Measurements from ENCODE around the gene GZMB. TPM values are rescaled to one million over a fixed set of nuclear protein-coding genes. Genes with fewer than 3 reads are reported as not detected.
A peak's percentile ranks its signal among the peaks of the same experiment; 100 is the strongest.

GZMB gene
- polyA plus RNA-seq, 4 donors = 0.47 to 1.7 (median 1.6) TPM; not detected in 1

GRCh38 chr14:24630087-24630871, 3.7 kb downstream of the GZMB start:
- FAIRE-seq (no peak), DNase-seq (no peak)
- Histone ChIP-seq H3K27ac (ENCODE audit: low read depth in 1 of 3, low read length in 2 of 3) (peak overlapping the region in 1 of 3 donors; percentile 33), H3K9me3 (ENCODE audit: control insufficient read depth in 2 of 2, insufficient read depth in 1 of 2, low read depth in 1 of 2, low read length in 1 of 2) (no peaks in the 10 kb centered on the region), H3K27me3 (ENCODE audit: control insufficient read depth in 3 of 3, insufficient read depth in 3 of 3, low read length in 3 of 3) (no peaks in the 10 kb centered on the region), H3K36me3 (ENCODE audit: control insufficient read depth in 3 of 3, insufficient read depth in 2 of 3, low read depth in 1 of 3, low read length in 3 of 3) (no peaks in the 10 kb centered on the region), H3K4me1 (ENCODE audit: control insufficient read depth in 3 of 3, insufficient read depth in 2 of 3, low read depth in 1 of 3, low read length in 2 of 3) (peaks cover 0 to 13% (median 0%) of the 10 kb centered on the region in 3 donors), H3K4me3 (ENCODE audit: low read depth in 1 of 3, low read length in 3 of 3) (no peak overlapping the region)
- 84 to 100% (median 86%) methylated on average over 3 of the region's 3 CpGs for WGBS, 3 donors

- 88 to 94% (median 90%) methylated on average over 6 of the region's 6 CpGs for WGBS, 3 donors
- Histone ChIP-seq H3K36me3 (ENCODE audit: control insufficient read depth in 3 of 3, insufficient read depth in 2 of 3, low read depth in 1 of 3, low read length in 3 of 3) (no peaks in the 10 kb centered on the region), H3K4me3 (ENCODE audit: low read depth in 1 of 3, low read length in 3 of 3) (no peak overlapping the region), H3K27ac (ENCODE audit: low read depth in 1 of 3, low read length in 2 of 3) (no peak overlapping the region), H3K4me1 (ENCODE audit: control insufficient read depth in 3 of 3, insufficient read depth in 2 of 3, low read depth in 1 of 3, low read length in 2 of 3) (peaks cover 0 to 13% (median 0%) of the 10 kb centered on the region in 3 donors), H3K27me3 (ENCODE audit: control insufficient read depth in 3 of 3, insufficient read depth in 3 of 3, low read length in 3 of 3) (no peaks in the 10 kb centered on the region), H3K9me3 (ENCODE audit: control insufficient read depth in 2 of 2, insufficient read depth in 1 of 2, low read depth in 1 of 2, low read length in 1 of 2) (no peaks in the 10 kb centered on the region)
- DNase-seq (no peak), FAIRE-seq (no peak)
These were observed 4.5 kb downstream of the GZMB start for GRCh38 chr14:24629521-24629920.

GRCh38 chr14:24613747-24614146, 20.2 kb downstream of the GZMB start:
- no peak for FAIRE-seq
- Histone ChIP-seq H3K9me3 (ENCODE audit: control insufficient read depth in 2 of 2, insufficient read depth in 1 of 2, low read depth in 1 of 2, low read length in 1 of 2) (no peaks in the 10 kb centered on the region), H3K4me1 (ENCODE audit: control insufficient read depth in 3 of 3, insufficient read depth in 2 of 3, low read depth in 1 of 3, low read length in 2 of 3) (peaks cover 0 to 3% (median 0%) of the 10 kb centered on the region in 3 donors), H3K4me3 (ENCODE audit: low read depth in 1 of 3, low read length in 3 of 3) (no peak overlapping the region), H3K27me3 (ENCODE audit: control insufficient read depth in 3 of 3, insufficient read depth in 3 of 3, low read length in 3 of 3) (no peaks in the 10 kb centered on the region), H3K27ac (ENCODE audit: low read depth in 1 of 3, low read length in 2 of 3) (no peak overlapping the region), H3K36me3 (ENCODE audit: control insufficient read depth in 3 of 3, insufficient read depth in 2 of 3, low read depth in 1 of 3, low read length in 3 of 3) (no peaks in the 10 kb centered on the region)
- WGBS, 3 donors = 59 to 79% (median 69%) methylated on average over 2 of the region's 2 CpGs
- no peak for DNase-seq

- H3K36me3 ChIP-seq (ENCODE audit: control insufficient read depth in 3 of 3, insufficient read depth in 2 of 3, low read depth in 1 of 3, low read length in 3 of 3) = no peaks in the 10 kb centered on the region
- no peak for FAIRE-seq
These were observed 20.7 kb downstream of the GZMB start for GRCh38 chr14:24613241-24613640.

GRCh38 chr14:24612196-24612595, 21.8 kb downstream of the GZMB start:
- Histone ChIP-seq H3K27me3 (ENCODE audit: control insufficient read depth in 3 of 3, insufficient read depth in 3 of 3, low read length in 3 of 3) (no peaks in the 10 kb centered on the region), H3K36me3 (ENCODE audit: control insufficient read depth in 3 of 3, insufficient read depth in 2 of 3, low read depth in 1 of 3, low read length in 3 of 3) (no peaks in the 10 kb centered on the region), H3K4me1 (ENCODE audit: control insufficient read depth in 3 of 3, insufficient read depth in 2 of 3, low read depth in 1 of 3, low read length in 2 of 3) (peaks cover 0 to 14% (median 2%) of the 10 kb centered on the region in 3 donors), H3K27ac (ENCODE audit: low read depth in 1 of 3, low read length in 2 of 3) (no peak overlapping the region), H3K4me3 (ENCODE audit: low read depth in 1 of 3, low read length in 3 of 3) (no peak overlapping the region), H3K9me3 (ENCODE audit: control insufficient read depth in 2 of 2, insufficient read depth in 1 of 2, low read depth in 1 of 2, low read length in 1 of 2) (peaks cover 0 to 2% of the 10 kb centered on the region in 2 donors)
- FAIRE-seq (no peak), DNase-seq (peak; percentile 18 to 55)

More at GRCh38 chr14:24613241-24613640, 20.7 kb downstream of the GZMB start:
- no peak overlapping the region for H3K27ac ChIP-seq (ENCODE audit: low read depth in 1 of 3, low read length in 2 of 3)
- peaks cover 0 to 8% (median under 1%) of the 10 kb centered on the region in 3 donors for H3K4me1 ChIP-seq (ENCODE audit: control insufficient read depth in 3 of 3, insufficient read depth in 2 of 3, low read depth in 1 of 3, low read length in 2 of 3)
- H3K9me3 ChIP-seq (ENCODE audit: control insufficient read depth in 2 of 2, insufficient read depth in 1 of 2, low read depth in 1 of 2, low read length in 1 of 2) = no peaks in the 10 kb centered on the region
- no peak for DNase-seq
- no peaks in the 10 kb centered on the region for H3K27me3 ChIP-seq (ENCODE audit: control insufficient read depth in 3 of 3, insufficient read depth in 3 of 3, low read length in 3 of 3)
- 55 to 79% (median 69%) methylated on average over 1 of the region's 1 CpG for WGBS, 3 donors
- H3K4me3 ChIP-seq (ENCODE audit: low read depth in 1 of 3, low read length in 3 of 3) = no peak overlapping the region

- Histone ChIP-seq H3K27me3 (ENCODE audit: control insufficient read depth in 3 of 3, insufficient read depth in 3 of 3, low read length in 3 of 3) (no peaks in the 10 kb centered on the region), H3K4me3 (ENCODE audit: low read depth in 1 of 3, low read length in 3 of 3) (no peak within 1 kb of the TSS), H3K36me3 (ENCODE audit: control insufficient read depth in 3 of 3, insufficient read depth in 2 of 3, low read depth in 1 of 3, low read length in 3 of 3) (no peaks in the 10 kb centered on the region), H3K4me1 (ENCODE audit: control insufficient read depth in 3 of 3, insufficient read depth in 2 of 3, low read depth in 1 of 3, low read length in 2 of 3) (peaks cover 0 to 14% (median 2%) of the 10 kb centered on the region in 3 donors), H3K27ac (ENCODE audit: low read depth in 1 of 3, low read length in 2 of 3) (peak within 1 kb of the TSS in 1 of 3 donors; percentile 12), H3K9me3 (ENCODE audit: control insufficient read depth in 2 of 2, insufficient read depth in 1 of 2, low read depth in 1 of 2, low read length in 1 of 2) (peaks cover 0 to 2% of the 10 kb centered on the region in 2 donors)
- DNase-seq = peak in 1 of 2 donors; percentile 20
- FAIRE-seq = no peak
- WGBS, 3 donors = 76 to 94% (median 77%) methylated on average over 2 of the region's 2 CpGs
These were observed 24.2 kb downstream of the GZMB start, which contains the start of gene GZMH for GRCh38 chr14:24609655-24610344. Gene GZMH, minus strand, starts transcription at chr14:24609685. Its CDS starts 72 bp downstream, at chr14:24609613.

- no peak overlapping the region for H3K27ac ChIP-seq (ENCODE audit: low read depth in 1 of 3, low read length in 2 of 3)
- peaks cover 0 to 2% of the 10 kb centered on the region in 2 donors for H3K9me3 ChIP-seq (ENCODE audit: control insufficient read depth in 2 of 2, insufficient read depth in 1 of 2, low read depth in 1 of 2, low read length in 1 of 2)
- FAIRE-seq = no peak
- 36 to 64% (median 59%) methylated on average over 8 of the region's 8 CpGs for WGBS, 3 donors
- no peaks in the 10 kb centered on the region for H3K27me3 ChIP-seq (ENCODE audit: control insufficient read depth in 3 of 3, insufficient read depth in 3 of 3, low read length in 3 of 3)
- H3K36me3 ChIP-seq (ENCODE audit: control insufficient read depth in 3 of 3, insufficient read depth in 2 of 3, low read depth in 1 of 3, low read length in 3 of 3) = no peaks in the 10 kb centered on the region
- H3K4me1 ChIP-seq (ENCODE audit: control insufficient read depth in 3 of 3, insufficient read depth in 2 of 3, low read depth in 1 of 3, low read length in 2 of 3) = peaks cover 0 to 14% (median 2%) of the 10 kb centered on the region in 3 donors
- no peak overlapping the region for H3K4me3 ChIP-seq (ENCODE audit: low read depth in 1 of 3, low read length in 3 of 3)
- DNase-seq = peak; percentile 14 to 67
These were observed 26.1 kb downstream of the GZMB start for GRCh38 chr14:24607635-24608514.

GRCh38 chr14:24607081-24607480, 26.9 kb downstream of the GZMB start:
- no peak for FAIRE-seq
- no peaks in the 10 kb centered on the region for H3K27me3 ChIP-seq (ENCODE audit: control insufficient read depth in 3 of 3, insufficient read depth in 3 of 3, low read length in 3 of 3)
- H3K27ac ChIP-seq (ENCODE audit: low read depth in 1 of 3, low read length in 2 of 3) = peak overlapping the region in 1 of 3 donors; percentile 8

More at GRCh38 chr14:24607081-24607480, 26.9 kb downstream of the GZMB start:
- 68 to 80% (median 71%) methylated on average over 4 of the region's 4 CpGs for WGBS, 3 donors
- H3K9me3 ChIP-seq (ENCODE audit: control insufficient read depth in 2 of 2, insufficient read depth in 1 of 2, low read depth in 1 of 2, low read length in 1 of 2) = peaks cover 0 to 2% of the 10 kb centered on the region in 2 donors
- H3K4me3 ChIP-seq (ENCODE audit: low read depth in 1 of 3, low read length in 3 of 3) = no peak overlapping the region
- peaks cover 0 to 14% (median 2%) of the 10 kb centered on the region in 3 donors for H3K4me1 ChIP-seq (ENCODE audit: control insufficient read depth in 3 of 3, insufficient read depth in 2 of 3, low read depth in 1 of 3, low read length in 2 of 3)
- no peaks in the 10 kb centered on the region for H3K36me3 ChIP-seq (ENCODE audit: control insufficient read depth in 3 of 3, insufficient read depth in 2 of 3, low read depth in 1 of 3, low read length in 3 of 3)
- DNase-seq = peak in 1 of 2 donors; percentile 25

Data from small intestine (tissue), 7 donors.